ENCODE results near the gene UBE3A.

DNA sequence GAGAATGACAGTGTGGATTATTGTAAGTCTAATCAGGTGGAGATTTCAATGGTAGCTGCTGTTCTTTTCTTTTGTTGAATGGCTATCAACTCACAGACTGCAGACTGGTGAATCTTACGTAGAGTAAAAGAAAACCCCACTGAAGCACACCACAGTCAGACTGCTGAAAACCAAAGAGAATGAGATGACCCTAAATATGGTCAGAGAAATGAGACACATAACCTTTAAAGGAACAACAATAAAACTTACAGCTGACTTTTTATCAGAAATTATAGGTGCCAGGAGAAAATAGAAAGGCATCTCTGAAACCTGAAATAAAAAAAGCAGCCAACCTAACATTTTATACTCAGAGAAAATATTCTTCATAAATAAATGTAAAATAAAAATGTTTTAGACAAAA, 12.7 kb upstream of the UBE3A start:
- TF ChIP-seq, protein P1, sequence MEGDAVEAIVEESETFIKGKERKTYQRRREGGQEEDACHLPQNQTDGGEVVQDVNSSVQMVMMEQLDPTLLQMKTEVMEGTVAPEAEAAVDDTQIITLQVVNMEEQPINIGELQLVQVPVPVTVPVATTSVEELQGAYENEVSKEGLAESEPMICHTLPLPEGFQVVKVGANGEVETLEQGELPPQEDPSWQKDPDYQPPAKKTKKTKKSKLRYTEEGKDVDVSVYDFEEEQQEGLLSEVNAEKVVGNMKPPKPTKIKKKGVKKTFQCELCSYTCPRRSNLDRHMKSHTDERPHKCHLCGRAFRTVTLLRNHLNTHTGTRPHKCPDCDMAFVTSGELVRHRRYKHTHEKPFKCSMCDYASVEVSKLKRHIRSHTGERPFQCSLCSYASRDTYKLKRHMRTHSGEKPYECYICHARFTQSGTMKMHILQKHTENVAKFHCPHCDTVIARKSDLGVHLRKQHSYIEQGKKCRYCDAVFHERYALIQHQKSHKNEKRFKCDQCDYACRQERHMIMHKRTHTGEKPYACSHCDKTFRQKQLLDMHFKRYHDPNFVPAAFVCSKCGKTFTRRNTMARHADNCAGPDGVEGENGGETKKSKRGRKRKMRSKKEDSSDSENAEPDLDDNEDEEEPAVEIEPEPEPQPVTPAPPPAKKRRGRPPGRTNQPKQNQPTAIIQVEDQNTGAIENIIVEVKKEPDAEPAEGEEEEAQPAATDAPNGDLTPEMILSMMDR (IDR thresholded peaks at IDR 0.05): no peak
- no peak for TF ChIP-seq POLR2AphosphoS5 (IDR thresholded peaks at IDR 0.05)
